Cardiac septum (tissue), 1 donor: ENCODE data around the gene TLCD2. TPM values are rescaled to one million over a fixed set of nuclear protein-coding genes. Genes with fewer than 3 reads are reported as not detected.
"Not testable (repeated sequence)": the region's sequence is repeated elsewhere in the genome, so short reads cannot be mapped to it uniquely, and the experiment has no call there.

ENCODE experiments used
- DNase-seq: peaks from one replicate; pipeline ENCODE4 v3.0.0-alpha.2; 2020; ENCODE audit warnings: low spot score
- intact Hi-C: fragments of 100-400 bp; cut with DNase I; formaldehyde crosslinking; loops from one replicate; pipeline ENCODE4 v1.14.0; 2022
- total RNA-seq: library from RNA; stranded (reverse); fragmentation: NEBNext Ultra II Directional; extraction: Animal tissue kit (Norgen Biotek cat#: 25700); gene quantifications from one replicate; pipeline ENCODE4 v1.2.1, GENCODE V29; 2021
- donor health status: DM: no; HTN: no; CAD: no.

Gene TLCD2
- total RNA-seq, 1 donor from 2014 or later: 2.6 TPM

GRCh38 chr17:1707107-1707506 lies 3.1 kb downstream of the TLCD2 start:
- DNase-seq: no peak
- intact Hi-C loops: no loop called here

GRCh38 chr17:1705004-1705403 lies 5.2 kb downstream of the TLCD2 start:
- no peak for DNase-seq
- intact Hi-C loops: no loop called here

GRCh38 chr17:1703063-1703462 lies 7.1 kb downstream of the TLCD2 start:
- intact Hi-C loops: no loop called here
- no peak for DNase-seq

- DNase-seq, intact Hi-C loops: not testable (repeated sequence)
Observed at GRCh38 chr17:1699891-1700290, 10.3 kb downstream of the TLCD2 start.

- intact Hi-C loops: no loop called here
Observed at GRCh38 chr17:1697681-1698080, 12.5 kb downstream of the TLCD2 start.

GRCh38 chr17:1695365-1695764 lies 14.8 kb downstream of the TLCD2 start:
- no peak for DNase-seq
- intact Hi-C loops: no loop called here

More at GRCh38 chr17:1697681-1698080, 12.5 kb downstream of the TLCD2 start:
- DNase-seq: no peak

GRCh38 chr17:1693339-1693738 lies 16.8 kb downstream of the TLCD2 start:
- no peak for DNase-seq
- intact Hi-C loops: no loop called here

- no peak for DNase-seq
- intact Hi-C loops: no loop called here
Observed at GRCh38 chr17:1690544-1691221, 19.5 kb downstream of the TLCD2 start.

GRCh38 chr17:1688405-1688804 lies 21.8 kb downstream of the TLCD2 start:
- intact Hi-C loops, DNase-seq: not testable (repeated sequence)

GRCh38 chr17:1686086-1686485 lies 24.1 kb downstream of the TLCD2 start:
- intact Hi-C loops: no loop called here
- no peak for DNase-seq

- DNase-seq: peak; percentile 98
- intact Hi-C loops: loop anchor here (1.0 kb wide), 1 partner anchor 32 kb away; no protein-coding TSS in a partner anchor
Observed at GRCh38 chr17:1684378-1685189, 25.6 kb downstream of the TLCD2 start, which contains the start of gene PRPF8. PRPF8 (minus strand) TSS chr17:1684867; CDS start chr17:1684571, 296 bp downstream.

GRCh38 chr17:1683459-1683858 lies 26.7 kb downstream of the TLCD2 start:
- no peak for DNase-seq
- intact Hi-C loops: no loop called here

GRCh38 chr17:1676401-1676800 lies 33.8 kb downstream of the TLCD2 start:
- intact Hi-C loops: no loop called here
- no peak for DNase-seq

- intact Hi-C loops: loop anchor here (5.0 kb wide), 1 partner anchor 109 kb away; no protein-coding TSS in a partner anchor
- DNase-seq: no peak
Observed at GRCh38 chr17:1673041-1673785, 37.0 kb downstream of the TLCD2 start.

- DNase-seq: not testable (repeated sequence)
- intact Hi-C loops: loop anchor here (10.0 kb wide), 2 partner anchors 201 to 361 kb away; partner anchors contain the start of gene RTN4RL1
Observed at GRCh38 chr17:1663934-1664333, 46.2 kb downstream of the TLCD2 start.

- DNase-seq: no peak
- intact Hi-C loops: loop anchor here (10.0 kb wide), 2 partner anchors 204 to 364 kb away; partner anchors contain the start of gene RTN4RL1
Observed at GRCh38 chr17:1661045-1661444, 49.1 kb downstream of the TLCD2 start.

GRCh38 chr17:1658100-1658499 lies 52.1 kb downstream of the TLCD2 start:
- intact Hi-C loops: no loop called here
- DNase-seq: no peak

- DNase-seq: no peak
- intact Hi-C loops: no loop called here
Observed at GRCh38 chr17:1653735-1654134, 56.4 kb downstream of the TLCD2 start.

- intact Hi-C loops, DNase-seq: not testable (repeated sequence)
Observed at GRCh38 chr17:1652794-1653193, 57.4 kb downstream of the TLCD2 start.
